Prostate gland (tissue), 2 donors: ENCODE data around the gene FRMD4A.

ENCODE experiments used
- POLR2A ChIP-seq: fragments of 450-650 bp; IDR thresholded peaks from one replicate; pipeline ENCODE4 v1.6.1; 2016; ENCODE audit warnings: antibody characterized with exemption, mild to moderate bottlenecking
- POLR2AphosphoS5 ChIP-seq: sonication (generic); formaldehyde crosslinking; IDR thresholded peaks from one replicate; pipeline ENCODE4 v1.6.1; 2017; ENCODE audit warnings: antibody characterized with exemption
- TF ChIP-seq, protein P1 (sequence below), 4 experiments: fragments of 200-600 bp in 2 of 4; fragments of 450-650 bp in 2 of 4; sonication (generic) in 2 of 4; IDR thresholded peaks; 1 replicate in 3 of 4; 2 replicates in 1 of 4; pipeline ENCODE4 v1.5.1; 2016 to 2019; ENCODE audit warnings: antibody characterized with exemption in 4 of 4, mild to moderate bottlenecking in 2 of 4, moderate library complexity in 2 of 4

DNA sequence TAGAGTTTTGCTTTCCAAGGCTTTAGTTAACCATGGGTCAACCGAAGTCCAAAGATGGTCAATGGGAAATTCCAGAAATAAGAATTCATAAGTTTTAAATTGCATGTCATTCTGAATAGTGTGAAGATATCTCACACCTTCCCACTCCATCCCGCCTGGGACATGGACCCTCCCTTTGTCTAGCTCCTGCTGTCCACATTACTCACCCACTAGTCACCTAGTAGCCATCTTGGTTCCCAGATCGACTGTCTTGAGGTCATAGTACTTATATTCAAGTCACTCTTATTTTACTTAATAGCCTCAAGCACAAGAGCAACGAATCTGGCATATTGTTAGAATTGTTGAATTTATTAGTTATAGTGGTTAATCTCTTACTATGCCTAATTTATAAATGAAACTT, 377.4 kb downstream of the FRMD4A start:
- TF ChIP-seq, protein P1, sequence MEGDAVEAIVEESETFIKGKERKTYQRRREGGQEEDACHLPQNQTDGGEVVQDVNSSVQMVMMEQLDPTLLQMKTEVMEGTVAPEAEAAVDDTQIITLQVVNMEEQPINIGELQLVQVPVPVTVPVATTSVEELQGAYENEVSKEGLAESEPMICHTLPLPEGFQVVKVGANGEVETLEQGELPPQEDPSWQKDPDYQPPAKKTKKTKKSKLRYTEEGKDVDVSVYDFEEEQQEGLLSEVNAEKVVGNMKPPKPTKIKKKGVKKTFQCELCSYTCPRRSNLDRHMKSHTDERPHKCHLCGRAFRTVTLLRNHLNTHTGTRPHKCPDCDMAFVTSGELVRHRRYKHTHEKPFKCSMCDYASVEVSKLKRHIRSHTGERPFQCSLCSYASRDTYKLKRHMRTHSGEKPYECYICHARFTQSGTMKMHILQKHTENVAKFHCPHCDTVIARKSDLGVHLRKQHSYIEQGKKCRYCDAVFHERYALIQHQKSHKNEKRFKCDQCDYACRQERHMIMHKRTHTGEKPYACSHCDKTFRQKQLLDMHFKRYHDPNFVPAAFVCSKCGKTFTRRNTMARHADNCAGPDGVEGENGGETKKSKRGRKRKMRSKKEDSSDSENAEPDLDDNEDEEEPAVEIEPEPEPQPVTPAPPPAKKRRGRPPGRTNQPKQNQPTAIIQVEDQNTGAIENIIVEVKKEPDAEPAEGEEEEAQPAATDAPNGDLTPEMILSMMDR (IDR thresholded peaks at IDR 0.05), result no peak
- TF ChIP-seq POLR2A (no peak), POLR2AphosphoS5 (no peak)
